Activated CD4-positive, CD25-positive, alpha-beta regulatory T cell treated with anti-CD3 and anti-CD28 coated beads, Interleukin-2, amount 50 U/mL, for 16 hours (primary cell): Measurements from ENCODE around the gene RIMS1.
"Not testable (repeated sequence)": the region's sequence is repeated elsewhere in the genome, so short reads cannot be mapped to it uniquely, and the experiment has no call there.

Experiments
- DNase-seq: peaks from one replicate; pipeline ENCODE4 v3.0.0-alpha.2; 2020; ENCODE audit warnings: low read depth, low spot score

RIMS1 gene

DNA sequence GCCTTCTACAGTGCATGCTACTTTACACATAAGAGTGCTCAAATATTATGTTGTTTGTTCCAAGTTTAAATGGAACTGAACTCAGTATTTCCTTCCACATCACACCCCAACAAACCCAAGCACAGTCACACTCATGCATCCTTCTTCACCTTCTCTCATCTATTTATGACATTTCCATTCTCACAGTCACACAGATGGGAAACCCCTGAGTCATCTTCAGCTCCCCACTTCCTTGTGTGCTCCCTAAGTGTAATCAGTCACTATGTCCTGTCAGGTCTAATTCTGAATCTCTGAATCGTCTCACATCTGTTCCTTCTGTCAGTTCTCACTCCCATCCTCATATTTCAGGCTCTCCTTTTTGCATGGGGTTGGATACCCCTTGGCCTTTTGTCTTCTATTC is 96.0 kb downstream of the RIMS1 start:
- DNase-seq: no peak

DNA sequence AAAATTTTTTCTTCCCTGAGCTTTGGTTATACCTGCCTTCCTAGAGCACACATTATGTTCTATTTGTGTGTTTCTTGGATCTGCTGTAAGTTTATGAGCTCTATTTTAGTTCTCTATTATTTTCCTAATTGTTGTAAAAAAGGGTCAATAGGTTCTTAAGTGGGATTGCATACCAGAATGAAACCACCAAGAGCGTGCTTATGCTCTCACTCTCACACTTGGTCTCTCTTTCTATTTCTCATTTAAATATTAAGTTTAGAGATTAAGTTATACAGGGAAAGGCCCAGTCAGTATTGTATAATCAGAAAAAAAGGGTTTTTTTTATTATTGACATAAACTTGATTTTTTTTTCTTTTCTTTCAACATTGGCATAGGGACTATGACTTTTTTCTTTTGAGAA is 96.8 kb downstream of the RIMS1 start:
- no peak for DNase-seq

DNA sequence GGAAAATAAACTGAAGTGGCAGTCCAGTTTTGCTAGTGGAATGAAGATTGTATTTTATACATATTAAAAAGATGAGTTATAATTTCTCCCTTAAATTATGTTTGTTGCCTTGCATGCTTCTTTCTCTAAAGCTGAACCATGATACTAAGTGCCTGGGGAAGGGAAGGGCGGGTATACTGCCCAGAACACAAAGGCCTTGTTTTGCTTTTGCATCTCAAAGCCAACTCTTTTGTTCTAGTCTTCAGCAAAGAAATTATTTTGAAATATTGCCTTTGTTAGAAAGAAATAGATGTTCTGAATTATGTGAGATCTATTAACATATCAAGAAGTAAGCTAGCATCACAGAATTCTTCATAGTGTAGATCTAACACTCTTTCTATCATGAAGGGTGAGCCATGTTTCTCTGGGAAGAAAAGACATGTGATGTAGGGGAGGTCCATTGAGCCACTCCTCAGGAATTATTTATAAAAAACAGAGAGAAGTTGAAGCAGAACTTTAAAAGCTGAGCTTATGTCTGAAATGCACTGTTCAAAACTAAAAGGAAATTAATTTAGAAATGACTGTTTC is 108.4 kb downstream of the RIMS1 start:
- no peak for DNase-seq

GRCh38 chr6:71997341-71997740 is 111.0 kb downstream of the RIMS1 start:
- no peak for DNase-seq

GRCh38 chr6:72002415-72002814 is 116.1 kb downstream of the RIMS1 start:
- DNase-seq: no peak

DNA sequence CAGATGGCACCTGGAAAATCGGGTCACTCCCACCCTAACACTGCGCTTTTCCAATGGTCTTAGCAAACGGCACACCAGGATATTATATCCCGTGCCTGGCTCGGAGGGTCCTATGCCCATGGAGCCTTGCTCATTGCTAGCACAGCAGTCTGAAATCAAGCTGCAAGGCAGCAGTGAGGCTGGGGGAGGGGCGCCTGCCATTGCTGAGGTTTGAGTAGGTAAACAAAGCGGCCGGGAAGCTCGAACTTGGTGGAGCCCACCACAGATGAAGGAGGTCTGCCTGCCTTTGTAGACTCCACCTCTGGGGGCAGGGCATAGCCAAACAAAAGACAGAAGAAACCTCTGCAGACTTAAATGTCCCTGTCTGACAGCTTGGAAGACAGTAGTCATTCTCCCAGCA is 120.2 kb downstream of the RIMS1 start:
- not testable (repeated sequence) for DNase-seq

- no peak for DNase-seq
Observed at GRCh38 chr6:72022830-72023229, 136.5 kb downstream of the RIMS1 start.

DNA sequence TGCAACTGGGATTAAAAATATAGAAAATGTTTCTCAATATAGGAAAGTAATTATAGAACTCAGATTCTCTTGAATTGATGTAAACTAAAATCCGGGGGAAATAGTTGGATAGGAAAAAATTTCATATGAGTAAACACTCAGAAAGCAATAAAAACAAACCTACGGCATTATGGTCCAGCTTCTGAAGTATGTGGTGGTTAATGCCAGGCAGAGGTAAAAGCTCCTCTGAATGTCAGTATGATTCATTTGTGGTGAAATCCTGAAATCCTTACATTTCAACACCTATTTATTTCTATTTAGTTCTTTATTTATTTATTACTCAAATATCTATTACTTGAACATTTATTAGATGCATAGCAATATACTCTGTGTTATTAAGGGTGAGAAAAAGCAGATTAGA is 145.1 kb downstream of the RIMS1 start:
- DNase-seq: no peak

DNA sequence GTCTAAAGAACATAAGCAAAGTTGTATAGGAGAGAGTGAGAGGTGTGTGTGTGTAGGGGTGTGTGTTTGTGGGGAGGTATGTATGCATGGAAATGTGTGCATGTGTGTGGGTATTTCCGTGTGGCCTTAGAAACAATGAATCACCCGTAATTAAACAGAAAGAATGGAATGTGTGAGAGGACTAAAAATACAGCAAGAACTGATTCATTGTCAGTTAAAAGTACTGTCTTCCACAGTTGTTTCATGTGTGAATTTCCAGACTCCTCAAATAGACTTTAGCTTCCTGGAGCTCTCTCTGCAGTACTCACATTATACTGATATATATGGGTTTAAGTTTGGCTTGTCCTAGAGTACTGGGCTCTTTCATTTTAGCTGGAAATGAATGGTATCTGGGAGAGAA is 145.7 kb downstream of the RIMS1 start:
- no peak for DNase-seq

DNA sequence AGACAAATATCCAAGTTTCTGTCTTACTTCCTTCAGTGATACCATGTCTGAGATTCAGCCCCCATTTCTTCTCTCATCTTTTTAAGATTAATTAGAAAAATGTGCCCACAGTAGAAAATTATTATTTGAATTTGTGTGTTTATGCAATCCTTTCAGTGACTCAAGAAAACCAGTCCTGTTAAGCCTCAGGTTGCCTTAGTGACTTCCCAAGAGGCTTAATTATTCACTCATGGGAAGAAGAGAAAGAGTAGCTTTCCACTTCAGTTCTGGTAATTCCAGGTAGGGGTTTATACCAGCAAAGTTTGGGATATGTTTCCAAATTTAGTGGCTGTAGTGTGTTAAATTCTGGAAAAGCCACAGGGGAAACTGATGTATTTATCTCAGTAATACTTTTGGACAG is 149.1 kb downstream of the RIMS1 start:
- DNase-seq: no peak

DNA sequence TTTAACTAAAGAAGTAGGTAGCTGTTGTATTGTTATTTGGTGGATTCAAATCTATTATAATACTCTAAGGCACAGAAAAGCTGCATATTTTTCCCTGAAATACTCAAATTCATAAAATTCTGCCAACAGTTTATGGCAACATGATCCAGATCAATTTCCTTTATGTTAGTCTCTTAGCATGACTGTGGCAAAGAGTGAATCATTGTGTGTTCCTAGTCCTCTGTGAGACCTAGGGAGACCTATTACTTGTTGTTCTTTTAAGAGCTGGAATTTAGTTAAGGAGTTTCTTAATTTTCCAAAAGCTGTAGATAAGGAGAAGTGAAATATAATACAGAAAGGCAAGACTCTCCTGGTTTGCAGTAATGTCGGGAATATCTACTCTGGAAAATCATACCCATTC is 149.6 kb downstream of the RIMS1 start:
- no peak for DNase-seq

DNA sequence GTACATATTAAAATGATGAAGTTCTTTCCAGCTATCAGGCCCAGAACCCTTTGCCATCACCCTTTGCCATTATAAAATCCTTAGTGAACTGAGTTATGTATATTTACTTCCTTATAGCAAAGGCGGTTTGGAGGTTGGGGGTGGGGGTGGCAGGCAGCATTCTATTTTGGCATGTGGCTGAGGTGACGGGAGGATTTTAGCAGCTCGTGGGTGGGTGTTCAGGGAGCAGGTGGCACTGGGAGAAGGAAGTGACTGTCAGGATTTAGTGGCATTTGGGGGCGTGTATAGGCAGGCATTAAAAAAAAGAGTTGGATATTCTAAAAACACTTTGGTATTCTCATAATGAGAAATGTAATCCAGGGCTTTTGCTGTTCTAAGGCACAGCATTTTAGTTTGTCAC is 150.7 kb downstream of the RIMS1 start:
- DNase-seq: no peak

DNA sequence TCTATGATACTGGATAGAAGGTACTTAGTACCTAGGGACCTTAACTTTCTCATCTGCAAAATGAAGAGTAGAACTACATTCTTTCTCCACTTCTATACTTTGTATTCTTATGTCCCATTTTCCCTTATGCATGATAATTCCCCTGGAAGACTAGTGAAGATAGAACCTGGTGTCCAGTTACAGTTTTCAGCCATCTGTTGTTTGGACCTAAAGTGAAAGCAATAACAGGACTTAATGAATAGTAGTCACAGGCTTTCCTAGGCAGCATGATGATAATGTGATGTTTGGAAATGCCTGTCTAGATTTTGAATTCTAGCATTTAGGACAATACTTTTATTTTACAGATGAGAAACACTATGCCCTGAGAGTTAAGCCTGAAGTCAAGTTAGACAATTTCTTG is 153.8 kb downstream of the RIMS1 start:
- DNase-seq: no peak

- no peak for DNase-seq
Observed at GRCh38 chr6:72042088-72042487, 155.7 kb downstream of the RIMS1 start.

DNA sequence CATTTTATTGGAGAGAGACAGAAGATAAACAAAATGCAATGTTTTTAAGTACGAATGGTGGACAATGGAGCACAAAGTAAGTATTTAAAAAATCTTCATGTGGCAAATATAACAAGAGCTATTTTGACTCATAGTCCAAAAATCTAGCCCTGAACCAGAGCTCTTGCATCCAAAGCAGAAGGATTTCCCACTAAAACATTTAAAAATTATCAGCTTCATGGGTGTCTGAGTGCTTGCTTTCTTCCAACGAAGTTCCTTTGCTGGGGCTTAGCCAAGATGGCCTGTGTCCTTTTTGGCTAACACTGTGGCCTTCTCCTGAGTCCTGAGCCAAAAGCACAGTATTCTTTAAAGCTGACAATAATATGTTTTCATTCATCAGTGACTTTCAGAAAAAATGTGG is 161.7 kb downstream of the RIMS1 start:
- no peak for DNase-seq

DNA sequence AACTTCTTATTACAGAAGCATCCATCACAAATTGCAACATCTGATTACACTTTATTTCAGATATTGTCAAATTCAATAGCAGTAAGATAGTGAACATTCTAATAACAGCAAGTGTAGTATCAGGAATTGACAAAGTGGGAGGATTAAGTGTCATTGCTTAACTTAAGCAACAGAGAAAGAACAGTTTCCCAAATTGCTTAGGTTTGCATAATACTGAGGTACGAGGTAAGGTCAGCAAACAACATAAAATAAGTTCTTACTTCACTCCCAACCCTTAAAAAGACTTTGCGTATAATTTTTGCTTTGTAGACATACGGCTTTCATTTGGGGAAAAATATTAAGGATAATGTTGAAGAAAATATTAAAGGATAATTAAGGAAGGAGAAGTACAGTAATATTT is 163.0 kb downstream of the RIMS1 start:
- DNase-seq: no peak

GRCh38 chr6:72061286-72061685 is 174.9 kb downstream of the RIMS1 start:
- no peak for DNase-seq

DNA sequence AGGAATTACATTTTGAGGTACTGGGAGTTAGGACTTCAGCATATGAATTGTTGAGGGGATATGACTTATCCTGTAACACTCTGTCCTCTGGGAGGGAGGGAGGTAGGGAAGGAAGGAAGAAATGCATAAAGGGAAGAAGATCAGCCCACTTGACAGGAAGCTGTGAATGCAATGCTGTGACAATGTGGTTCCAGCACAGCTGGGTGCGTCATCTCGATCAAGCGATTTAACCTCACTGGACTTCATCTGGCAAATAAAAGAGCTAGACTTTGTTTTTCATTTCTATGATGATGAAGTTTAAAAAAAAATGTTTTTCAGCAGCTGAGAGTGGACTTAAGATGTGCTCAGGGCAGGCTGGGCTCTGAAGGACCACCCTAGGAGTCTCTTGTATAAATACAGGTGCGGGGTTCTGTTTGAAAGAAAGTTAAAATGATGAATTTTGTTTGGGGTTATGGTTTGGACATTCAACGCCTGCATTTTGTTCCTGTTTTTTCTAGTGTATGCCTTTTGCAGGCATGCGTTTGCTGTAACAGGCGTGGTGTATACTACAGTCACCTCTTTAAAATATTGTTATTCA is 178.1 kb downstream of the RIMS1 start:
- no peak for DNase-seq

DNA sequence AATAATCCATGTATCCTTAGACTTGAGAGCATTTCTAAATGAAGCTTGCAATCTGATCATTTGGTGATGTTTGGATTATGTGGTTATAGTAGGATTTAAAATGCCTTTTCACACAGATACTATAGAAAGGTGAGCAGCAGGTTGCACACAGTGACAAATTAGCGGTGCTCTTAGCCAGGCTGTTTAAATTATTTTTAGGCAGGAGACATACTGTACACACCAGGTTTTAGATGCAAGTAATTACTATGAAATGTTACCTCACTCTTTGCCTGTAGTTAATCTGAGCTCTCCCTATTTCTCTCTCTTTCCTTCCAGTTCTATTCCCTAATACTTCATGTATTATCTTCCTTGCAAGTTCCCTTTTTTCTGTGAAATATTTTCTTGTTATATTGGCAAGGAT is 191.7 kb downstream of the RIMS1 start:
- no peak for DNase-seq

GRCh38 chr6:72080260-72080941 is 194.1 kb downstream of the RIMS1 start:
- DNase-seq: no peak

DNA sequence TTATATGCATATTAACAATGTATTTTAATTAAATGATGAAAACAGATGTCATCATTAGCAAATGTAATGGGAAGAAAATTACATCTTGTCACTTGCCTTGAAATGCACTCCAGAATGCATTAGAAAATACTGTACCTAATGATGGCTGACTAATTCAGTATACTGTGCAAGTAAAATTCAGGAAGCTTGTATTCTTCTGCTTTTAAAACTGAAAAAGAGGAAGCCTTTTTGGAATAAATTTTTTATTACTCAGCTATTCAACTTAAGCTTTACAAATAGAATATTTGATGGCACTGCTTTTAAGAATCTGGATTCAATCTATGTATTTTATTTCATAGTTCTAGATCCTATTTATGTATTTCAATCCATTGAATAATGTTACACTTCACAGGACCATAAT is 195.5 kb downstream of the RIMS1 start:
- no peak for DNase-seq

DNA sequence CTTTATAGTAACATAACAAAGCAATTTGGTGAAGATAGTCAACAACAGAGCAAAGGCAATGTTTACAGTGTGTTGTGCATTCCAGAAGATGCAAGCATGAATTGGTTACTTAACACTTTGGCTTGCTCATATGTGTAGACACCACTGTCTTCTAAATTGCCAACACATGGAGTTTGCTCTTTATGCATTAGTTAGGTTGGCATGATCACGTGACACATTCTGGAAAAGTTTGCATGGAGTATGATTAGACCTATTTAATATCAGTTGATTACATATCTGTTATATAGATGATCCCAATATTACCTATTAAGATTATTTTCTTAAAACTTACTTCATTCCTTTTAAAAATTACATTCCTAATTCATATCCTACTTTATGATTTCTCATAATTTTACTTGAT is 197.6 kb downstream of the RIMS1 start:
- DNase-seq: no peak

- no peak for DNase-seq
Observed at GRCh38 chr6:72084992-72085569, 198.7 kb downstream of the RIMS1 start.
